RCC 7860 (cell line): ENCODE data around the gene HMGA1.

Experiments used
- DNase-seq: peaks from one replicate; pipeline ENCODE4 v3.0.0-alpha.2; 2015; ENCODE audit warnings: low spot score
- FAIRE-seq: peaks from 2 replicates; lab custom pipeline; 2012; peaks lifted over from hg19 to GRCh38; lab: Jason Lieb, UNC

HMGA1 gene, protein sequence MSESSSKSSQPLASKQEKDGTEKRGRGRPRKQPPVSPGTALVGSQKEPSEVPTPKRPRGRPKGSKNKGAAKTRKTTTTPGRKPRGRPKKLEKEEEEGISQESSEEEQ

GRCh38 chr6:34236443-34237315, at the start of gene HMGA1:
Gene HMGA1 (plus strand): TSS chr6:34236873. CDS start chr6:34240781, 3,908 bp downstream.
- DNase-seq = no peak

GRCh38 chr6:34189806-34190503, 46.7 kb upstream of the HMGA1 start:
- FAIRE-seq = no peak
- DNase-seq = no peak

More at GRCh38 chr6:34236443-34237315, at the start of gene HMGA1:
- FAIRE-seq = no peak

GRCh38 chr6:34190504-34191122, 46.1 kb upstream of the HMGA1 start:
- FAIRE-seq (no peak), DNase-seq (no peak)

DNA sequence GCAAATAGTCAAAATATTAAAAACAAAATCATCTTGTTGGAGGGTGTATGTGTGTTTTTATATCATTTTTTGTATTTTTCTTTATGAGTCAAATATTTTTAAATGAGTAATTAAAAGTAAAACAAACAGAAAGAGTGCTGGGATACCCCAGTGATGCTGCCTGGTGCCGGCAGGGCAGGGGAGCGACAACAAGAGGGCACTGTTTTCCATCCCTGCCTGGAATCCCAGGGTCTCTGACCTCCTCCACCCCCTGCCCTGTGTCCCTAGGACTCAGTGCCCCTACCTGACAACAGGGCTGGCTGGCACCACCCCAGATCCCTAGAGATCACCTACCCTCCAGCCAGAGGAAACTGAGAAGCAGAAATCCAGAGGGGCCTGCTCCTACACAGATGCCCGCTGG, 41.9 kb upstream of the HMGA1 start:
- DNase-seq (no peak), FAIRE-seq (no peak)

DNA sequence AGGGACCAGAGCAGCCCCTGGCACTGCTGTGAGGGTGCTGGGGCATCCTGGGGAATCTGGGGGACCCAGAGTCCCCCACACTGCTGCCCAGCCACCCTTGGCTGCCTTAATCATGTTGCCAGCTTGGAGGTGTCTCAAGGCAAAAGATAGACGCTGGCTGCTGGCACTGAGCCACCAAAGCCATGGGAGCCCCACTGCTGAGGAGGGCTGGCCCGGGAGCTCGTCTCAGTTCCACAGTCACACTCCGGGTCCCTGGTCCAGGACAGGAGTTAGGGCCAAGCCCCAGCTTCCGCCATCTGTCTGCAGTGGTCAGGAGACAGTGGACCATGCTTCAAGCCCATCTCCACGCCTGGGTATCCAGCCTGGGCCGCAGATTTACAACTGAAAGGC, 41.0 kb upstream of the HMGA1 start:
- FAIRE-seq (no peak), DNase-seq (no peak)

GRCh38 chr6:34196116-34196832, 40.4 kb upstream of the HMGA1 start:
- DNase-seq (peak; percentile 42), FAIRE-seq (no peak)

GRCh38 chr6:34196833-34197195, 39.9 kb upstream of the HMGA1 start:
- DNase-seq (no peak), FAIRE-seq (no peak)

DNA sequence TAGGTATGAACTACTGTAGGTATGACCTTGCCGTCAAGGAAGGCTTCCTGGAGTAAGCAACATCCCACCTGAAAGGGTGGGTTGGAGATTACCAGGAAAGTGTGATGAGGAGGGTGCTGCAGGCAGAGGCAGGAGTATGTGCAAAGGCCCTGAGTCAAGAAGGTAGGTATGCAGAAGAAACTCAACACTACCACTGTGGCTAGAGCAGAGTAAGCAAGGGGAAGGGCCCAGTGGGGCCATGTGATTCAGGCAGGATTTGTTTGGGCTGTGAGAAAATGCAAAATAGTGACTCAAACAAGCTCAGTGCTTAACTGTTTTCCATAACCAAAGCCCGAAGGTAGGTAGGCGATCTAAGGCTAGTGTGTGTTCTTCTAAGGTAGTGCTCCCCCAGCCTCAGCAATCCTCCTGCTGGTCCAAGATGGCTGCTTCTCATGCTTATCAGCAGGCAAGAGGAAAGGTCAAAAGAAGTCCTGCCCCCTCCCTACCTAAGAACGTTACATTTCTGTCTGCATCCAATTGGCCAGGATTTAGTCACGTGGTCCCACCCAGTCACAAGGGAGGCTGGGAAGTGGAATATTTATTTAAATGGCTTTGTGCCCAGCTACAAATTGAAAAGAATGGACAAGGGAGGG, 36.2 kb upstream of the HMGA1 start:
- FAIRE-seq = no peak
- no peak for DNase-seq

DNA sequence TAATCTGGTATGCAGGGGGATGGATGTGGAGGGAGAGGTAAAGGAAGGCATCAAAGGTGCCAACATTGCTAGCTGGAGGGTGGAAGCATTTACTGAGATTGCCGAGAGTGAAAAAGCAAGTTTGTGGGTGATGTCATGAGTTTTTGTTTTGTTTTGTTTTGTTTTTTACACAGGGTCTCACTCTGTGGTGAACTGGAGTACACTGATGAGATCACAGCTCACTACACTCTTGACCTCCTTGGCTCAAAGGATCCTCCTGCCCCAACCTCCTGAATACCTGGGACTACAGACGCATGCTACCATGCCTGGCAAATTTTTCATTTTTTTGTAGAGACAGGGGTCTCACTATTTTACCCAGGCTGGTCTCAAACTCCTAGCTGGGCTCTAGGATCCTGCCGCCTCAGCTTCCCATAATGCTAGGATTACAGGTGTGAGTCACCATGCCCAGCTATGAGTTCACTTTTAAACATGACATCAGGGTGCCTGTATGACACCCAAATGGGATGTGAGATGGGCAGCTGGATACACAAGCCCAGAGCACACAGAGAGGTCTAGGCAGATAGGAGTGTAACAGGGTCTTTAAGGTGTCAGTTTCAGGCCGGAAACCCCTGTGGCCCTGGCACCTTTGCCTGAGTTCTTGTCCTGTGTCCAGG, 35.1 kb upstream of the HMGA1 start:
- FAIRE-seq = no peak
- DNase-seq = no peak

DNA sequence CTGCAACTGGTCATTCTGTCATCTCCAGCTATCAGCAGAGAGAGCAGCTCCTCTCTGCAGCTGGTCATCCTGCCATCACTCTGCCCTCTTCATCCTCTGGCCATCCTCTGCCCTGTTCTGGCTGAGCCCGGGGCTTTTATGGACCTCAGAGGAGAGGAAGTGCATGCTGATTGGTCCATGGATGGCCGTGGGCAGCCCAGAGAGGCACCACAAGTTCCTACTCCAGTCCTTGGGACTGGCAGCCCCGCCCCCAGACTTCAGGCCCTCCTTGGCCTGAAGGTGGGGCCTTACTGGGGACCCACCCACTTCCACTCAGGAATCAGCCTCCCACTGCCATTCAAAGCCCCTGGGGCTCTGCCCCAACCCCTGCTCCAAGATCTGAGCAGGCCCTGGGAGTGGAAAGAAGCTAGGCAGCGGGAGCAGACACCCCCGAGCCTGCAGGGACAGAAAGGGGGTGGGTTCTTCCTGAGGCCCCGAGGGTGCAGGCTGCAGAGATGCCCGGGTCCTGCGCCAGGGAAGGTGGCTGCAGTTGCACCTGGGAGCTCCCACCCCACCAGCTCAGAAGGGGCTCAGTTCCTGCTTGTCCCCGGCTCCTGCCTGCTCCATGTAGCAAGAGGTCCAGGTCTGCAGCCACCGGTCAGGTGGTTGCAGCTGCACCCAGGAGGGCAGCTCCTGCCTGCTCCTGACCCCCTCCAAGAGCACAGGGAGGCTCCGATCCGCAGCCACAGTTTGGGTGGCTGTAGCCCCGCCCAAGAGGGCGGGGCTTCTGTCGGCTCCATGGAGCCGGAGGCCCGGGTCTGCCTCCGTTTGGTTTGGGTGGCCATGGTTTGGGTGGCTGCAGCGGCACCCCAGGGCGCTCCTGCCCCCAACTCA, 34.1 kb upstream of the HMGA1 start:
- FAIRE-seq = no peak
- no peak for DNase-seq

DNA sequence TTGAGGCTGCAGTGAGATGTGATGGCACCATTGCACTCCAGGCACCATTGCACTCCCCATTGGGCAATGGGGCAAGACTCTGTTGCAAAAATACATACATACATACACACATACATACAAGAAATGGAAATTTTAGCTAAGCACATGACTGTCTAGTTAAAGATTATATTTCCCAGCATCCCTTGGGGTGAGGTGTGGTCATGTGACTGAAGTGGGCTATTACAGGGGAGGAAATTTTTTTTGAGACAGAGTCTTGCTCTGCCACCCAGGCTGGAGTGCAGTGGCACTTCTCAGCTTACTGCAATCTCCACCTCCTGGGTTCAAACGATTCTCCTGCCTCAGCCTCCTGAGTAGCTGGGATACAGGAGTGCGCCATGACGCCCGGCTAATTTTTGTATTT, 32.0 kb upstream of the HMGA1 start:
- FAIRE-seq (no peak), DNase-seq (no peak)

GRCh38 chr6:34205466-34205865, 31.2 kb upstream of the HMGA1 start:
- DNase-seq (no peak), FAIRE-seq (no peak)

DNA sequence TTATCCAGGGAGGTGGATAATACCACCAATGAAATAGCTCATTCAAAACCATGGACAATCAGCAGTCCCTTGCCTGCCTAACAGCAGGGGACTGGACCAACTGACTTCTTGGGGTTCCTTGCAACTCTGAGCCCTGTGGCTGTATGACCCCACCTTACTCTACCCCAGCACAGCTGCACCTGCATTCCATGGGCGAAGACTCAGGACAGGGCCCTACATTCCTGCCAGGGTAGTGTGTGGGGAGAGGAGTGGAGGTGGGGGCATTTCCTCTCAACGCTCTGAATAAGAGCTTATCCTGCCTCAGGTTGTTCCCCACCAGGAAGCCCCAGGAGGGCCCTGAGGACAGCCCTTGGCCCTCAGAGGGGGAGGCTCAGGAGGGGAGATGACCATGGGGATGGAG, 30.8 kb upstream of the HMGA1 start:
- FAIRE-seq (no peak), DNase-seq (no peak)

DNA sequence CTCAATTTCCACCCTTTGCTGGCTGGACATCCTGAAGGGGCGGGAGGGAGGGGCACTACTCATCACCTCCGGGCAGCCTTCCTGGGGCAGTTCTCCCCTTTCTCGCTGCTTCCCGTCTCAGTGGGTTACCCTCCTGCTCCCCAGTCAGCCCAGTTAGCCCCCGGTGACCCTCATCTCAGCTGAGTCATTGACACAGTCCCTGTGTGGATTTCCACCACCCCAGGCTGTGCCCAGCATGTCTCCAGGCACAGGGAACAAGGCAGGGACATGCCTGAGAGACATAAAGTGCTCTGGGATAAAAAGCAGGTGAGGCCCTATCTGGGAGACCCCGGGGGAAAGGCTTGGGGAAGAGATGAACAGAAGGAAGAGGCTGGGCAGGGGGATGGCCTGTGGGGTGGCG, 29.9 kb upstream of the HMGA1 start:
- DNase-seq (no peak), FAIRE-seq (no peak)

DNA sequence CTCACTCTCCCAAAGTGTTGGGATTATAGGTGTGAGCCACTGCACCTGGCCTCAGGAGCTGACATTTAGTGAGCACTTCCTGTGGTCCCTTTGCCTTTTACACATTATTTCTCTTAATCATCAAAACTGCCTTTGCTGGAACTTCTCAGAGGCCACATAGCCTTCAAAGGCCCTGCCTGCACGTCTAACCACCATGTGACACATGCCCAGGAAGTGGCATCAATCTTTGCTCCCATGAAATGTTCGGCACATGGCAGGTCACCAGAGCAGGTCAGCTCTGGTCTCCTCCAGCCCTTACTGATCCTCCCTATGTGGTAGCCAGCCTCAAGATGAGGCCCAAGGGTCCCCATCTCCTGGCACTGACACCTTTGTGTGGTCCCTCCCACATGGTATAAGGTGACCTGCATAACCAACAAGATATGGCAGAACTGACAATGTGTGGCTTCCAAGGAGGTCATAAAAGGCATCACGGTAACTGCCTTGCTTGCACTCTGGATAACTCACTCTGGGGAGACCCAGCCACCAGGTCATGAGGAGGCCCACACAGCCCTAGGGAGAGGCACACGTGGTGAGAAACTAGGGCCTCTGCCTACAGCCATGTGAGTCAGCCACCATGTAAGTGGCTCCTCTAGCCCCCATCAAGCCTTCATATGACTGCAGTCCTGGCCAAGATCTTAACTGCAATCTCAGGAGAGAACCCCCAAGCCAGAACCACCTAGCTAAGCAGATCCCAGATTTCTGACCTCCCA, 28.8 kb upstream of the HMGA1 start:
- FAIRE-seq (no peak), DNase-seq (no peak)

DNA sequence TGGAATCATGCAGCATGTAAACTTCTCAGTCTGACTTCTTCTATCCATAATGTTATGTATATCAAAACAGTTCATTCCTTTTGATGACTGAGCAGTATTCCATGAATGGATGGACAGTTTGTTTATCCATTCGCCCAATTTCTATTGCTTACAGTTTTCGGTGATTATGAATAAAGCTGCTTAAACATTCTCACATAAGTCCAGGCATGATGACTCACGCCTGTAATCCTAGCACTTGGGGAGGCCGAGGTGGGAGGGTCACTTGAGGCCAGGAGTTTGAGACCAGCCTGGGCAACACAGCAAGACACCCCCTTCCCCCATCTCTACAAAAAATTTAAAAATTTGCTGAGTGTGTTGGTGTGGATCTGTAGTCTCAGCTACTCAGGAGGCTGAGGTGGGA, 22.9 kb upstream of the HMGA1 start:
- no peak for FAIRE-seq

DNA sequence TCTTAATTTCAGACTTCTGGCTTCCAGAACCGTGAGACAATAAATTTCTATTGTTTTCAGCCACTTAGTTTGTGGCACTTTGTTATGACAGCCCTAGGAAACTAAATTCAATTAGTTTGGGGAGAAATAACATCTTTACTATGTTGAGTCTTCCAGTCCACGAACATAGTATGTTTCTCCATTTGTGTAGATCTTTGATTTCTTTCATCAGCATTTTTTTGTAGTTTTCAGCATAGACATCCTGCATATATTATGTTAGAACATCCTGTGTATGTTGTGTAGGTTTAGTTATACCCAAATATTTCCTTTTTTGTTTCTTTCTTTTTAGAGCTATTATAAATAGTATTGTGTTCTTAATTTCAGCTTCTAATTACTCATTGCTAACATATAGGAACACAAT, 18.0 kb upstream of the HMGA1 start:
- no peak for DNase-seq
- no peak for FAIRE-seq

More for the DNA sequence above, 22.9 kb upstream of the HMGA1 start:
- DNase-seq = no peak

DNA sequence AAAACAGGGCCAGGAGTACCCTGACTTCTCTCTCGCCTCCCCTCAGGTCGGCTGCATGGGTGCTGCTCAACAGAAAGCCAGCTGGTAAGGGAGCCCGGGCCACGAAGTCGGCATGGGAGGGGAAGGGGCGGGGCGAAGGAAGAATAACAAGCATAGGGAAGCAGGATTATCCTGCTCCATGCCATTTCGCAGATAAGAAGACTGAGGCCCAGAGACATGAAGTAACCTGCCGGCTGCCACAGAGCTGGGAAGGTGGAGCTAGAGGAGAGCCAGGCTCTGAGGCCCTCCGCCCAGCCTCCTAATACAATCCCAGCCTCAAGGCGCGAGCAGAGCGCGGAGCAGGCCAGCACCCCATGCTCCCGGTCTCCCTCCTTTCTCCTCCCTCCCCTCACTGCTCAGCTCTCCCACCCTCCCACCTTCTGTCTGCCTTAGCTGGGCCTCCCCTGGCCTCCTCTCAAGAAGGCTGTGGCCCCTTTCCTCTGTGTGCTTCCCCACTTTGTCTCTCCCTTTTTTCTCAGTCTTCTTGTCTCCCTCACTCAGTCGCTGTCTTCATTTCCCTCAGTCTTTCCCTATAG, 13.2 kb upstream of the HMGA1 start:
- DNase-seq (no peak), FAIRE-seq (no peak)
